Natural killer cell (primary cell): ENCODE measurements around the gene ATIC. TPM values are rescaled to one million over a fixed set of nuclear protein-coding genes. Genes with fewer than 3 reads are reported as not detected.

Experiments used
- ATAC-seq, 3 donors: fragments of 150-1000 bp in 2 of 3; fragments of 200-7000 bp in 1 of 3; cut with Tn5 transposase; 1 replicate in 1 of 3; 2 replicates in 2 of 3; pipeline ENCODE4 v1.10.0; 2021; ENCODE audit warnings: mild to moderate bottlenecking in 2 of 3, moderate library complexity in 2 of 3
- DNase-seq, 2 donors: peaks; one replicate each; pipeline versions ENCODE4 v3.0.0 to v3.0.0-alpha.2; 2013 to 2021; ENCODE audit warnings: mixed read lengths in 1 of 2
- H3K27ac ChIP-seq: one replicate; pipeline ENCODE4 v1.5.1; 2013; ENCODE audit warnings: mild to moderate bottlenecking, low read length
- H3K27me3 ChIP-seq: one replicate; pipeline ENCODE4 v1.6.1; 2013; ENCODE audit warnings: low read length; ENCODE audit not compliant: control insufficient read depth, insufficient read depth
- H3K36me3 ChIP-seq: one replicate; pipeline ENCODE4 v1.6.1; 2013; ENCODE audit warnings: low read length; ENCODE audit not compliant: control insufficient read depth, insufficient read depth
- H3K4me1 ChIP-seq: one replicate; pipeline ENCODE4 v1.6.1; 2013; ENCODE audit warnings: low read length; ENCODE audit not compliant: control insufficient read depth, insufficient read depth
- H3K4me3 ChIP-seq: one replicate; pipeline ENCODE4 v1.5.1; 2013; ENCODE audit warnings: low read length
- H3K9me3 ChIP-seq: one replicate; pipeline ENCODE4 v1.6.1; 2013; ENCODE audit warnings: low read length; ENCODE audit not compliant: control insufficient read depth, insufficient read depth
- H3K27ac Mint-ChIP-seq, 2 donors: one replicate each; pipeline ENCODE4 v1.8.0; 2022; ENCODE audit warnings: mild to moderate bottlenecking in 2 of 2, mixed read lengths in 2 of 2, moderate library complexity in 1 of 2
- H3K27me3 Mint-ChIP-seq, 2 donors: one replicate each; pipeline ENCODE4 v1.8.0; 2022; ENCODE audit warnings: low read depth in 2 of 2, mixed read lengths in 2 of 2
- H3K36me3 Mint-ChIP-seq: one replicate; pipeline ENCODE4 v1.8.0; 2022; ENCODE audit warnings: mixed read lengths
- H3K4me1 Mint-ChIP-seq, 2 donors: one replicate each; pipeline ENCODE4 v1.8.0; 2022; ENCODE audit warnings: mixed read lengths in 2 of 2
- H3K4me3 Mint-ChIP-seq: one replicate; pipeline ENCODE4 v1.8.0; 2022; ENCODE audit warnings: mild to moderate bottlenecking, moderate library complexity, mixed read lengths
- H3K9me3 Mint-ChIP-seq, 2 donors: one replicate each; pipeline ENCODE4 v1.8.0; 2022; ENCODE audit warnings: mixed read lengths in 2 of 2
- WGBS: methylation state at CpG from one replicate; pipeline ENCODE4 v1.1.7; 2013; ENCODE audit warnings: missing lambda C conversion rate; ENCODE audit not compliant: insufficient coverage; 5-methylcytosine and 5-hydroxymethylcytosine counted together
- intact Hi-C: fragments of 100-400 bp; cut with micrococcal nuclease; formaldehyde crosslinking; loops from one replicate; pipeline ENCODE4 v1.14.2; 2022
- total RNA-seq, 4 donors: library from RNA; stranded (reverse); fragments of 120-200 nt in 1 of 4; gene quantifications; one replicate each; pipeline versions ENCODE4 v1.2.3 to v1.2.4, GENCODE V29; 2013 to 2022
- TF ChIP-seq, protein P1 (sequence below): fragments of 200-600 bp; IDR thresholded peaks from one replicate; pipeline ENCODE4 v1.8.0; 2022; ENCODE audit warnings: antibody characterized with exemption

The ATIC gene
- total RNA-seq, 3 donors from 2014 or later (not counting 1 experiment from before 2014, with no cell fraction given) = 33.2 to 49.9 (median 44.5) TPM

DNA sequence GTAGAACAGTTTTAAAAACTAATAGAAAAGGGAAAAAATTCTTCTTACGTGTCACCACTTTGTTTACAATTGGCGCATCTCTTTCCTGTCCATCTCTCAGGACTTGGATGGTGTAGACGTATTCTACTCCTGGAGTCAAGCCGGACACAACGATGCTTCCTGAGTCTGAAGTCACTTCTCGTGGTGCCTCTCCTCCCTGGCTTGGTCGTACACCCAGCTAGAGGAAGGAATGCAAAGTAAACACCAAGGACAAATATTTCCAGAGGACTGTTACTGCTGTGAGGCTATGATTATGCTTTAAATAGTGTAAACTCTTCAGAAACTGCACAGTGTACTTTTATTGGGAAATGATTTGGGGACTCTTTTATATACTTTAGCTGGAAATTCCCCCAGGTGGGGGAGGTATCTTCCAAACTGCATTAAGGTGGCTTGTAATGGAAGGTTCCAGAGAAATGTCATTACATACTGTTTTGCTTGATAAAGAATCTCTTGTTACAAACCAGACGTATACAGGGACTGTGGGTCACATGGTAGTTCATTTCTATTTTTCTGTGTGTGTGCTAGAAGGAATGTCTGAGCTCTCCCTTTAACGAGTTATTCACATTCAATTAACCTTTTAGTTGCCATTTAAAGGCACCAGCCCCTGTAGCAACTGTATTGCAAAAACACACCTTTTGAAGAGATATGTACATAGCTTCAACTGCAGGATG lies 85.9 kb downstream of the ATIC start:
- H3K27ac Mint-ChIP-seq = no peak overlapping the region
- H3K27ac ChIP-seq = no peak overlapping the region
- no peaks in the 10 kb centered on the region for H3K4me1 ChIP-seq
- intact Hi-C loops = no loop called here
- H3K27me3 ChIP-seq = no peaks in the 10 kb centered on the region
- ATAC-seq = no peak
- TF ChIP-seq, protein P1, sequence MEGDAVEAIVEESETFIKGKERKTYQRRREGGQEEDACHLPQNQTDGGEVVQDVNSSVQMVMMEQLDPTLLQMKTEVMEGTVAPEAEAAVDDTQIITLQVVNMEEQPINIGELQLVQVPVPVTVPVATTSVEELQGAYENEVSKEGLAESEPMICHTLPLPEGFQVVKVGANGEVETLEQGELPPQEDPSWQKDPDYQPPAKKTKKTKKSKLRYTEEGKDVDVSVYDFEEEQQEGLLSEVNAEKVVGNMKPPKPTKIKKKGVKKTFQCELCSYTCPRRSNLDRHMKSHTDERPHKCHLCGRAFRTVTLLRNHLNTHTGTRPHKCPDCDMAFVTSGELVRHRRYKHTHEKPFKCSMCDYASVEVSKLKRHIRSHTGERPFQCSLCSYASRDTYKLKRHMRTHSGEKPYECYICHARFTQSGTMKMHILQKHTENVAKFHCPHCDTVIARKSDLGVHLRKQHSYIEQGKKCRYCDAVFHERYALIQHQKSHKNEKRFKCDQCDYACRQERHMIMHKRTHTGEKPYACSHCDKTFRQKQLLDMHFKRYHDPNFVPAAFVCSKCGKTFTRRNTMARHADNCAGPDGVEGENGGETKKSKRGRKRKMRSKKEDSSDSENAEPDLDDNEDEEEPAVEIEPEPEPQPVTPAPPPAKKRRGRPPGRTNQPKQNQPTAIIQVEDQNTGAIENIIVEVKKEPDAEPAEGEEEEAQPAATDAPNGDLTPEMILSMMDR = no peak
- H3K4me3 Mint-ChIP-seq = no peak overlapping the region
- no peak overlapping the region for H3K4me3 ChIP-seq
- WGBS = 86% methylated on average over 8 of the region's 9 CpGs
- peaks cover 7 to 35% of the 10 kb centered on the region in 2 donors for H3K27me3 Mint-ChIP-seq
- H3K9me3 Mint-ChIP-seq = no peaks in the 10 kb centered on the region
- H3K36me3 ChIP-seq = no peaks in the 10 kb centered on the region
- no peaks in the 10 kb centered on the region for H3K36me3 Mint-ChIP-seq
- H3K9me3 ChIP-seq = no peaks in the 10 kb centered on the region
- no peaks in the 10 kb centered on the region for H3K4me1 Mint-ChIP-seq
- DNase-seq = no peak

DNA sequence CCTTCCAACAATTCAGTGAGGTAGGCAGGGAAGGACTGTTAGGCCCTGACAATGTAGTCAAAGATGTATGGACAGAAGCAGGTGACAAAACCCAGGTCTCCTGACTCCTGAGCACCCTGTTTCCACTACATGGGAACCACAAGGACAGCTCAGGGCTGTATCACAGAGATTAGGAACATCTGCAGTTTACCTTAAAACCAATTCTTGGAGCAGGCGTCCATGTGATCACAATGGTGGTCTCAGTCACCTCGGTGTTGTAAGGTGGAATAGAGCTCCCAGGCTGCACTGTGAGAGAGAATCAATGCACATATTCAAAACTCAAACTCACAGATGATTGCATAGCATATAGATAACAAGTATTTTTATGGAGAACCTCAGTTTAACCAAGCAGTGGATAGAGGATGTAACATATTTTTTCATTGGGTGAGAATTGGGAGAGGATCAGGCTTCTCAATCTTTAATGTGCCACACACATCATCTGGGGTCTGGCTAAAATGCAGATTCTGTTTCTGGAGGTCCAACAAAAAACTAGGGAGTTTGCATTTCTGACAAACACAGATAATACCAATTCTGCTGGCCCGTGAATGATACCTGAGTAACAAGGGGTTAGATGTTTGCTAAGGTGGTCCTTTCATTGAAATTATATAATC lies 87.3 kb downstream of the ATIC start:
- Mint-ChIP-seq H3K4me1 (no peaks in the 10 kb centered on the region), H3K9me3 (no peaks in the 10 kb centered on the region), H3K27me3 (peaks cover 7 to 31% of the 10 kb centered on the region in 2 donors), H3K36me3 (no peaks in the 10 kb centered on the region), H3K4me3 (no peak overlapping the region), H3K27ac (no peak overlapping the region)
- H3K27ac ChIP-seq = no peak overlapping the region
- no peaks in the 10 kb centered on the region for H3K36me3 ChIP-seq
- H3K4me1 ChIP-seq = no peaks in the 10 kb centered on the region
- intact Hi-C loops = no loop called here
- H3K9me3 ChIP-seq = no peaks in the 10 kb centered on the region
- no peak for ATAC-seq
- DNase-seq = no peak
- H3K27me3 ChIP-seq = no peaks in the 10 kb centered on the region
- TF ChIP-seq, protein P1 = no peak
- H3K4me3 ChIP-seq = no peak overlapping the region
- WGBS = 70% methylated on average over 1 of the region's 3 CpGs

Other genes starting within 250 kb of the ATIC start
- not detected for gene ABCA12, start 173.4 kb upstream of the ATIC start, total RNA-seq
- gene FN1, start 124.0 kb downstream of the ATIC start, total RNA-seq = under 1 TPM in 1 of 3 donors, not detected in 2; 0.30 TPM